Articular chondrocyte of knee joint (primary cell): ENCODE data around the gene ZNF107. TPM values are rescaled to one million over a fixed set of nuclear protein-coding genes. Genes with fewer than 3 reads are reported as not detected.

Experiments used
- small RNA-seq: library from RNA; depleted of rRNA; stranded (forward); fragments of <200 nt; gene quantifications from one replicate; pipeline ENCODE3, GENCODE V24; 2012
- total RNA-seq: library from RNA; depleted of rRNA; stranded (reverse); fragments of >200 nt; gene quantifications from 2 replicates; pipeline ENCODE4 v1.2.3, GENCODE V29; 2012

ZNF107 gene
- total RNA-seq: 3.4 and 4.8 TPM in 2 replicates

GRCh38 chr7:64665980-64666662, at the start of gene ZNF107:
Gene ZNF107, plus strand, starts transcription at chr7:64666133. Its CDS starts 150 bp downstream, at chr7:64666283.

Small RNAs within 50 kb of the gene (small RNA-seq; reads per million reads assigned to genes)
- gene MIR6839: 1.5 reads per million, percentile 63 among the genes with 10 or more reads in this experiment

Other genes starting within 250 kb of the ZNF107 start
- 14.5 and 24.4 TPM in 2 replicates for gene ZNF680, start 103.1 kb upstream of the ZNF107 start, total RNA-seq
- gene ZNF138, start 128.3 kb downstream of the ZNF107 start, total RNA-seq: 5.7 and 8.2 TPM in 2 replicates
- 5.0 and 6.7 TPM in 2 replicates for gene ZNF273, start 237.1 kb downstream of the ZNF107 start, total RNA-seq